HG03354 (cell line): ENCODE data around the gene VMP1.
"Not testable (repeated sequence)": the region's sequence is repeated elsewhere in the genome, so short reads cannot be mapped to it uniquely, and the experiment has no call there.

Source experiments
- ATAC-seq: cut with Tn5 transposase; IDR thresholded peaks from one replicate; pipeline ENCODE4 v1.9.1; 2021; ENCODE audit warnings: mild to moderate bottlenecking; ENCODE audit not compliant: unreplicated experiment, poor library complexity, severe bottlenecking

The VMP1 gene

GRCh38 chr17:59769887-59770286 is 62.4 kb downstream of the VMP1 start:
- ATAC-seq, result no peak

GRCh38 chr17:59771093-59771492 is 63.6 kb downstream of the VMP1 start:
- ATAC-seq, result no peak

GRCh38 chr17:59775786-59776350 is 68.4 kb downstream of the VMP1 start:
- ATAC-seq, result no peak

GRCh38 chr17:59776577-59776976 is 69.1 kb downstream of the VMP1 start:
- no peak for ATAC-seq

- no peak for ATAC-seq
Observed at GRCh38 chr17:59777033-59777432, 69.6 kb downstream of the VMP1 start.

GRCh38 chr17:59778996-59779395 is 71.5 kb downstream of the VMP1 start:
- no peak for ATAC-seq

GRCh38 chr17:59779521-59779920 is 72.1 kb downstream of the VMP1 start:
- ATAC-seq, result no peak

GRCh38 chr17:59780548-59780947 is 73.1 kb downstream of the VMP1 start:
- ATAC-seq, result not testable (repeated sequence)

- ATAC-seq, result no peak
Observed at GRCh38 chr17:59783221-59784047, 76.0 kb downstream of the VMP1 start.

GRCh38 chr17:59785091-59785799 is 77.8 kb downstream of the VMP1 start:
- no peak for ATAC-seq

GRCh38 chr17:59786213-59786535 is 78.7 kb downstream of the VMP1 start:
- no peak for ATAC-seq

GRCh38 chr17:59786536-59787319 is 79.3 kb downstream of the VMP1 start:
- peak; percentile 91 for ATAC-seq

- not testable (repeated sequence) for ATAC-seq
Observed at GRCh38 chr17:59789849-59790248, 82.4 kb downstream of the VMP1 start.

GRCh38 chr17:59790418-59790817 is 83.0 kb downstream of the VMP1 start:
- ATAC-seq, result not testable (repeated sequence)

- ATAC-seq, result no peak
Observed at GRCh38 chr17:59790910-59791309, 83.5 kb downstream of the VMP1 start.

GRCh38 chr17:59791603-59792457 is 84.4 kb downstream of the VMP1 start:
- ATAC-seq, result no peak

- ATAC-seq, result not testable (repeated sequence)
Observed at GRCh38 chr17:59792458-59792823, 85.0 kb downstream of the VMP1 start.

GRCh38 chr17:59793205-59793604 is 85.8 kb downstream of the VMP1 start:
- ATAC-seq, result no peak

GRCh38 chr17:59796138-59796537 is 88.7 kb downstream of the VMP1 start:
- no peak for ATAC-seq
